OCI-LY3 (cell line): ENCODE results near the gene ARHGAP6.

ENCODE experiments used
- CTCF ChIP-seq: fragments of 200-600, 300-600 bp; sonication (generic); IDR thresholded peaks from 2 replicates; pipeline ENCODE4 v1.5.1; 2014; ENCODE audit warnings: antibody characterized with exemption, low read length, low read depth
- EZH2phosphoT487 ChIP-seq: fragments of 200-600 bp; shearing (Covaris generic); IDR thresholded peaks from 2 replicates; pipeline ENCODE4 v1.6.1; 2018; ENCODE audit warnings: antibody characterized with exemption, mixed run types, low read depth

GRCh38 chrX:11640089-11640488 lies 25.6 kb downstream of the ARHGAP6 start:
- TF ChIP-seq CTCF = no peak
- no peak for TF ChIP-seq EZH2phosphoT487
